ENCODE measurements around the gene TMEM18.

TMEM18 gene

GRCh38 chr2:654896-655295 lies 22.3 kb downstream of the TMEM18 start:
- no peaks in the 10 kb centered on the region for H3K27me3 ChIP-seq (replicated peaks; ENCODE audit: control insufficient read depth, insufficient read depth, low read length, poor library complexity, severe bottlenecking)

GRCh38 chr2:653645-654425 lies 23.4 kb downstream of the TMEM18 start:
- no peak overlapping the region for H3K4me3 ChIP-seq (ENCODE audit: insufficient read depth, low read depth, low read length, poor library complexity, severe bottlenecking)
- peaks cover 5% of the 10 kb centered on the region for H3K4me1 ChIP-seq (ENCODE audit: control insufficient read depth, insufficient read depth, low read length, poor library complexity, severe bottlenecking)
- no peaks in the 10 kb centered on the region for H3K9me3 ChIP-seq (ENCODE audit: control insufficient read depth, low read length)
- H3K36me3 ChIP-seq (ENCODE audit: control insufficient read depth, insufficient read depth, low read length): no peaks in the 10 kb centered on the region
- H3K27me3 ChIP-seq (replicated peaks; ENCODE audit: control insufficient read depth, insufficient read depth, low read length, poor library complexity, severe bottlenecking): no peaks in the 10 kb centered on the region
- no peak for DNase-seq
- H3K27ac ChIP-seq (ENCODE audit: insufficient read depth, low read length, poor library complexity, severe bottlenecking): no peak overlapping the region

More at GRCh38 chr2:654896-655295, 22.3 kb downstream of the TMEM18 start:
- H3K9me3 ChIP-seq (ENCODE audit: control insufficient read depth, low read length): no peaks in the 10 kb centered on the region
- no peaks in the 10 kb centered on the region for H3K36me3 ChIP-seq (ENCODE audit: control insufficient read depth, insufficient read depth, low read length)
- peaks cover 5% of the 10 kb centered on the region for H3K4me1 ChIP-seq (ENCODE audit: control insufficient read depth, insufficient read depth, low read length, poor library complexity, severe bottlenecking)
- no peak for DNase-seq
- no peak overlapping the region for H3K4me3 ChIP-seq (ENCODE audit: insufficient read depth, low read depth, low read length, poor library complexity, severe bottlenecking)
- no peak overlapping the region for H3K27ac ChIP-seq (ENCODE audit: insufficient read depth, low read length, poor library complexity, severe bottlenecking)

GRCh38 chr2:652881-653480 lies 24.2 kb downstream of the TMEM18 start:
- H3K4me3 ChIP-seq (ENCODE audit: insufficient read depth, low read depth, low read length, poor library complexity, severe bottlenecking): no peak overlapping the region
- H3K36me3 ChIP-seq (ENCODE audit: control insufficient read depth, insufficient read depth, low read length): no peaks in the 10 kb centered on the region
- H3K4me1 ChIP-seq (ENCODE audit: control insufficient read depth, insufficient read depth, low read length, poor library complexity, severe bottlenecking): peaks cover 5% of the 10 kb centered on the region
- H3K27ac ChIP-seq (ENCODE audit: insufficient read depth, low read length, poor library complexity, severe bottlenecking): no peak overlapping the region
- H3K9me3 ChIP-seq (ENCODE audit: control insufficient read depth, low read length): no peaks in the 10 kb centered on the region
- no peak for DNase-seq
- H3K27me3 ChIP-seq (replicated peaks; ENCODE audit: control insufficient read depth, insufficient read depth, low read length, poor library complexity, severe bottlenecking): no peaks in the 10 kb centered on the region

GRCh38 chr2:651951-652373 lies 25.2 kb downstream of the TMEM18 start:
- H3K27me3 ChIP-seq (replicated peaks; ENCODE audit: control insufficient read depth, insufficient read depth, low read length, poor library complexity, severe bottlenecking): no peaks in the 10 kb centered on the region
- H3K9me3 ChIP-seq (ENCODE audit: control insufficient read depth, low read length): no peaks in the 10 kb centered on the region
- H3K4me3 ChIP-seq (ENCODE audit: insufficient read depth, low read depth, low read length, poor library complexity, severe bottlenecking): no peak overlapping the region
- H3K27ac ChIP-seq (ENCODE audit: insufficient read depth, low read length, poor library complexity, severe bottlenecking): no peak overlapping the region
- no peaks in the 10 kb centered on the region for H3K36me3 ChIP-seq (ENCODE audit: control insufficient read depth, insufficient read depth, low read length)
- DNase-seq: no peak
- H3K4me1 ChIP-seq (ENCODE audit: control insufficient read depth, insufficient read depth, low read length, poor library complexity, severe bottlenecking): peaks cover 5% of the 10 kb centered on the region

- Histone ChIP-seq H3K36me3 (ENCODE audit: control insufficient read depth, insufficient read depth, low read length) (no peaks in the 10 kb centered on the region), H3K27ac (ENCODE audit: insufficient read depth, low read length, poor library complexity, severe bottlenecking) (no peak overlapping the region), H3K4me3 (ENCODE audit: insufficient read depth, low read depth, low read length, poor library complexity, severe bottlenecking) (no peak overlapping the region), H3K9me3 (ENCODE audit: control insufficient read depth, low read length) (no peaks in the 10 kb centered on the region), H3K27me3 (replicated peaks; ENCODE audit: control insufficient read depth, insufficient read depth, low read length, poor library complexity, severe bottlenecking) (no peaks in the 10 kb centered on the region), H3K4me1 (ENCODE audit: control insufficient read depth, insufficient read depth, low read length, poor library complexity, severe bottlenecking) (no peaks in the 10 kb centered on the region)
- no peak for DNase-seq
Observed at GRCh38 chr2:650343-651310, 26.6 kb downstream of the TMEM18 start.

GRCh38 chr2:649426-650342 lies 27.5 kb downstream of the TMEM18 start:
- Histone ChIP-seq H3K4me1 (ENCODE audit: control insufficient read depth, insufficient read depth, low read length, poor library complexity, severe bottlenecking) (no peaks in the 10 kb centered on the region), H3K36me3 (ENCODE audit: control insufficient read depth, insufficient read depth, low read length) (no peaks in the 10 kb centered on the region), H3K27me3 (replicated peaks; ENCODE audit: control insufficient read depth, insufficient read depth, low read length, poor library complexity, severe bottlenecking) (no peaks in the 10 kb centered on the region), H3K9me3 (ENCODE audit: control insufficient read depth, low read length) (no peaks in the 10 kb centered on the region), H3K4me3 (ENCODE audit: insufficient read depth, low read depth, low read length, poor library complexity, severe bottlenecking) (no peak overlapping the region), H3K27ac (ENCODE audit: insufficient read depth, low read length, poor library complexity, severe bottlenecking) (no peak overlapping the region)
- DNase-seq: no peak

GRCh38 chr2:648476-649424 lies 28.5 kb downstream of the TMEM18 start:
- Histone ChIP-seq H3K9me3 (ENCODE audit: control insufficient read depth, low read length) (no peaks in the 10 kb centered on the region), H3K36me3 (ENCODE audit: control insufficient read depth, insufficient read depth, low read length) (no peaks in the 10 kb centered on the region), H3K4me3 (ENCODE audit: insufficient read depth, low read depth, low read length, poor library complexity, severe bottlenecking) (no peak overlapping the region), H3K27me3 (replicated peaks; ENCODE audit: control insufficient read depth, insufficient read depth, low read length, poor library complexity, severe bottlenecking) (no peaks in the 10 kb centered on the region), H3K27ac (ENCODE audit: insufficient read depth, low read length, poor library complexity, severe bottlenecking) (no peak overlapping the region), H3K4me1 (ENCODE audit: control insufficient read depth, insufficient read depth, low read length, poor library complexity, severe bottlenecking) (no peaks in the 10 kb centered on the region)
- DNase-seq: no peak

GRCh38 chr2:647691-648231 lies 29.4 kb downstream of the TMEM18 start:
- Histone ChIP-seq H3K9me3 (ENCODE audit: control insufficient read depth, low read length) (no peaks in the 10 kb centered on the region), H3K4me1 (ENCODE audit: control insufficient read depth, insufficient read depth, low read length, poor library complexity, severe bottlenecking) (no peaks in the 10 kb centered on the region), H3K36me3 (ENCODE audit: control insufficient read depth, insufficient read depth, low read length) (no peaks in the 10 kb centered on the region), H3K27me3 (replicated peaks; ENCODE audit: control insufficient read depth, insufficient read depth, low read length, poor library complexity, severe bottlenecking) (no peaks in the 10 kb centered on the region), H3K27ac (ENCODE audit: insufficient read depth, low read length, poor library complexity, severe bottlenecking) (no peak overlapping the region), H3K4me3 (ENCODE audit: insufficient read depth, low read depth, low read length, poor library complexity, severe bottlenecking) (no peak overlapping the region)
- no peak for DNase-seq

All from effector memory CD4-positive, alpha-beta T cell (primary cell).